IMR-90 (cell line): ENCODE results near the gene WRAP73. TPM values are rescaled to one million over a fixed set of nuclear protein-coding genes. Genes with fewer than 3 reads are reported as not detected.

ENCODE experiments used
- ATAC-seq: fragments of 200-7000 bp; cut with Tn5 transposase; 2 replicates; pipeline ENCODE4 v1.9.1; 2020; ENCODE audit warnings: low read depth, mild to moderate bottlenecking, moderate library complexity
- BruUV-seq: library from RNA; stranded (reverse); fragments of 400-500 nt; replicated peaks from 2 replicates; lab custom pipeline; 2021; lab: Mats Ljungman, UMichigan
- CTCF ChIA-PET: fragments of 300-600 bp; formaldehyde crosslinking; extraction: SDS; loops from one replicate; lab custom pipeline; 2021; ENCODE audit warnings: antibody characterized with exemption; lab: Yijun Ruan, JAX
- POLR2A ChIA-PET: fragments of 300-600 bp; sonication (Branson Sonifier 250); formaldehyde crosslinking; loops from one replicate; lab custom pipeline; 2022; ENCODE audit warnings: antibody characterized with exemption; ENCODE audit not compliant: unreplicated experiment; lab: Charles Lee
- DNase-seq: peaks from one replicate; pipeline ENCODE4 v3.0.0; 2013
- H2AFZ ChIP-seq: replicated peaks from 2 replicates; pipeline ENCODE3; 2013; ENCODE audit warnings: low read length, mild to moderate bottlenecking; ENCODE audit not compliant: poor library complexity
- H2AK5ac ChIP-seq: 2 replicates; pipeline ENCODE4 v1.6.1; 2013; ENCODE audit warnings: low read depth, low read length, inconsistent platforms
- H2AK9ac ChIP-seq: replicated peaks from 2 replicates; pipeline ENCODE3; 2013; ENCODE audit warnings: mild to moderate bottlenecking, low read depth, low read length, moderate library complexity; ENCODE audit not compliant: poor library complexity
- H2BK120ac ChIP-seq: 2 replicates; pipeline ENCODE4 v1.6.1; 2013; ENCODE audit warnings: low read depth, low read length, inconsistent platforms
- H2BK15ac ChIP-seq: 3 replicates; pipeline ENCODE4 v1.6.1; 2013; ENCODE audit warnings: low read depth, low read length, inconsistent platforms
- H2BK20ac ChIP-seq: 2 replicates; pipeline ENCODE4 v1.6.1; 2013; ENCODE audit warnings: low read depth, mild to moderate bottlenecking, inconsistent platforms, low read length, moderate library complexity
- H2BK5ac ChIP-seq: 2 replicates; pipeline ENCODE4 v1.6.1; 2013; ENCODE audit warnings: mild to moderate bottlenecking, low read depth, low read length, inconsistent platforms; ENCODE audit not compliant: poor library complexity, severe bottlenecking
- H3K14ac ChIP-seq: replicated peaks from 2 replicates; pipeline ENCODE4 v1.6.1; 2013; ENCODE audit warnings: low read depth, low read length, inconsistent platforms
- H3K18ac ChIP-seq: 2 replicates; pipeline ENCODE4 v1.6.1; 2013; ENCODE audit warnings: low read depth, low read length, control low read depth
- H3K23ac ChIP-seq: 2 replicates; pipeline ENCODE4 v1.6.1; 2013; ENCODE audit warnings: low read depth, low read length, inconsistent platforms
- H3K27ac ChIP-seq: 2 replicates; pipeline ENCODE4 v1.5.1; 2013; ENCODE audit warnings: mild to moderate bottlenecking, control low read depth, low read length; ENCODE audit not compliant: insufficient read depth
- H3K27me3 ChIP-seq: 2 replicates; pipeline ENCODE4 v1.6.1; 2013; ENCODE audit warnings: low read length; ENCODE audit not compliant: control insufficient read depth, insufficient read depth
- H3K36me3 ChIP-seq: 2 replicates; pipeline ENCODE4 v1.6.1; 2013; ENCODE audit warnings: low read length, mixed read lengths; ENCODE audit not compliant: control insufficient read depth, insufficient read depth
- H3K4ac ChIP-seq: 2 replicates; pipeline ENCODE4 v1.6.1; 2013; ENCODE audit warnings: low read depth, low read length, inconsistent platforms
- H3K4me1 ChIP-seq: 2 replicates; pipeline ENCODE4 v1.6.1; 2013; ENCODE audit warnings: low read length, mixed read lengths; ENCODE audit not compliant: control insufficient read depth, insufficient read depth
- H3K4me2 ChIP-seq: 2 replicates; pipeline ENCODE4 v1.6.1; 2013; ENCODE audit warnings: low read depth, mild to moderate bottlenecking, control low read depth, low read length, moderate library complexity
- H3K4me3 ChIP-seq: 2 replicates; pipeline ENCODE4 v1.5.1; 2013; ENCODE audit warnings: low read depth, mild to moderate bottlenecking, control low read depth, low read length, moderate library complexity; ENCODE audit not compliant: insufficient read depth
- H3K56ac ChIP-seq: 2 replicates; pipeline ENCODE4 v1.6.1; 2013; ENCODE audit warnings: low read length, inconsistent platforms; ENCODE audit not compliant: insufficient read depth; ENCODE audit errors: extremely low read depth
- H3K79me1 ChIP-seq, 2 experiments: 2 replicates each; pipeline ENCODE4 v1.6.1; 2013; ENCODE audit warnings: low read length in 2 of 2, inconsistent platforms in 1 of 2, low read depth in 1 of 2
- H3K9ac ChIP-seq: 2 replicates; pipeline ENCODE4 v1.6.1; 2013; ENCODE audit warnings: low read depth, low read length, control low read depth
- H3K9me1 ChIP-seq: 2 replicates; pipeline ENCODE4 v1.6.1; 2013; ENCODE audit warnings: low read length, inconsistent platforms; ENCODE audit not compliant: insufficient read depth
- H3K9me3 ChIP-seq: 2 replicates; pipeline ENCODE4 v1.6.1; 2013; ENCODE audit warnings: low read length; ENCODE audit not compliant: control insufficient read depth, insufficient read depth
- H4K20me1 ChIP-seq: 2 replicates; pipeline ENCODE4 v1.6.1; 2013; ENCODE audit warnings: low read length, inconsistent platforms; ENCODE audit not compliant: insufficient read depth
- H4K5ac ChIP-seq: 2 replicates; pipeline ENCODE4 v1.6.1; 2013; ENCODE audit warnings: mild to moderate bottlenecking, low read depth, low read length, control low read depth
- H4K8ac ChIP-seq, 2 experiments: 2 replicates each; pipeline ENCODE4 v1.6.1; 2013; ENCODE audit warnings: low read depth in 2 of 2, low read length in 2 of 2, control low read depth in 1 of 2, inconsistent platforms in 1 of 2
- H4K91ac ChIP-seq: 2 replicates; pipeline ENCODE4 v1.6.1; 2013; ENCODE audit warnings: low read depth, low read length, inconsistent platforms; ENCODE audit not compliant: insufficient read depth
- BHLHE40 ChIP-seq: fragments of 150-350 bp; IDR thresholded peaks from 2 replicates; pipeline ENCODE4 v1.6.1; 2016; ENCODE audit warnings: mild to moderate bottlenecking, low read depth, low read length
- CEBPB ChIP-seq: IDR thresholded peaks from 2 replicates; pipeline ENCODE4 v1.6.1; 2012; ENCODE audit warnings: low read depth, low read length, improper control_type of control experiment
- CHD1 ChIP-seq: IDR thresholded peaks from 2 replicates; pipeline ENCODE4 v1.6.1; 2012; ENCODE audit warnings: low read depth, low read length, improper control_type of control experiment
- FOS ChIP-seq: fragments of 150-350 bp; IDR thresholded peaks from 2 replicates; pipeline ENCODE4 v1.6.1; 2016; ENCODE audit warnings: low read depth, low read length
- MAFK ChIP-seq: IDR thresholded peaks from 2 replicates; pipeline ENCODE4 v1.6.1; 2012; ENCODE audit warnings: low read depth, low read length, improper control_type of control experiment
- MAZ ChIP-seq: IDR thresholded peaks from 2 replicates; pipeline ENCODE4 v1.6.1; 2012; ENCODE audit warnings: low read depth, mild to moderate bottlenecking, low read length, improper control_type of control experiment, moderate library complexity, borderline replicate concordance
- MXI1 ChIP-seq: IDR thresholded peaks from 2 replicates; pipeline ENCODE4 v1.6.1; 2012; ENCODE audit warnings: low read depth, mild to moderate bottlenecking, low read length, moderate library complexity, borderline replicate concordance
- NFE2L2 ChIP-seq: fragments of 150-350 bp; IDR thresholded peaks from 2 replicates; pipeline ENCODE4 v1.6.1; 2016; ENCODE audit warnings: low read depth, mild to moderate bottlenecking, low read length
- POLR2A ChIP-seq: IDR thresholded peaks from 2 replicates; pipeline ENCODE4 v1.6.1; 2012; ENCODE audit warnings: mild to moderate bottlenecking, low read depth, low read length
- RAD21 ChIP-seq: IDR thresholded peaks from 2 replicates; pipeline ENCODE4 v1.6.1; 2012; ENCODE audit warnings: low read length, improper control_type of control experiment
- RCOR1 ChIP-seq: IDR thresholded peaks from 2 replicates; pipeline ENCODE4 v1.6.1; 2012; ENCODE audit warnings: mild to moderate bottlenecking, low read length, improper control_type of control experiment; ENCODE audit not compliant: insufficient replicate concordance
- RFX5 ChIP-seq: IDR thresholded peaks from 2 replicates; pipeline ENCODE4 v1.8.0; 2012; ENCODE audit warnings: low read depth, mild to moderate bottlenecking, low read length, moderate library complexity
- SMC3 ChIP-seq: fragments of 150-350 bp; IDR thresholded peaks from 2 replicates; pipeline ENCODE4 v1.6.1; 2016; ENCODE audit warnings: low read depth, mild to moderate bottlenecking, antibody characterized with exemption, low read length, moderate library complexity
- USF2 ChIP-seq: fragments of 150-350 bp; IDR thresholded peaks from 2 replicates; pipeline ENCODE4 v1.6.1; 2017; ENCODE audit warnings: mild to moderate bottlenecking, antibody characterized with exemption, low read length, low read depth
- WGBS, 2 experiments: methylation state at CpG; one replicate each; pipeline versions ENCODE4 v1.1.5 to v1.1.7; 2013; ENCODE audit warnings: missing lambda C conversion rate in 2 of 2; ENCODE audit not compliant: insufficient read length in 1 of 2; ENCODE audit errors: extremely low coverage in 2 of 2; 5-methylcytosine and 5-hydroxymethylcytosine counted together
- dilution Hi-C: fragments of 300-500 bp; cut with HindIII; formaldehyde crosslinking; loops from one replicate; pipeline ENCODE4 v1.14.3; 2018; ENCODE audit warnings: low sequenced_read_pairs; ENCODE audit not compliant: unreplicated experiment
- in situ Hi-C: fragments of 300-500 bp; cut with MboI; formaldehyde crosslinking; loops from 3 replicates; pipeline ENCODE4 v1.14.3; 2019; ENCODE audit warnings: low sequenced_read_pairs, inconsistent platforms, mixed read lengths
- intact Hi-C: fragments of 100-400 bp; cut with micrococcal nuclease; formaldehyde crosslinking; loops from 2 replicates; pipeline ENCODE4 v1.10.0; 2022
- polyA plus RNA-seq, 3 experiments: library from polyadenylated mRNA; depleted of rRNA; stranded (reverse); fragments of >200 nt; gene quantifications; 2 replicates each; pipeline ENCODE4 v1.2.3, GENCODE V29; 2012; ENCODE audit warnings: low replicate concordance in 1 of 3
- total RNA-seq: library from RNA; depleted of rRNA; stranded (reverse); fragments of >200 nt; gene quantifications from 2 replicates; pipeline ENCODE4 v1.2.3, GENCODE V29; 2012
- TF ChIP-seq, protein P1 (sequence below): fragments of 150-350 bp; IDR thresholded peaks from 2 replicates; pipeline ENCODE4 v1.6.1; 2016; ENCODE audit warnings: low read depth, mild to moderate bottlenecking, low read length, moderate library complexity, borderline replicate concordance
- TF ChIP-seq, protein P2 (sequence below): conservative IDR thresholded peaks from 2 replicates; pipeline ENCODE4 v1.5.1; 2012; ENCODE audit warnings: mild to moderate bottlenecking, low read depth, low read length, improper control_type of control experiment

The WRAP73 gene
- total and polyA plus RNA-seq, 2 of the 4 experiments (the other 2 are of a cell fraction), result 10.8 to 23.6 TPM

GRCh38 chr1:3680488-3681230 lies 30.8 kb upstream of the WRAP73 start:
- no peak overlapping the region for H3K4me2 ChIP-seq
- POLR2A ChIA-PET, result no interaction called here
- H3K9ac ChIP-seq, result no peak overlapping the region
- ATAC-seq (no peak), DNase-seq (no peak)
- in situ Hi-C loops, result no loop called here
- no TSS peak for BruUV-seq
- no peaks in the 10 kb centered on the region for H4K20me1 ChIP-seq
- no peak overlapping the region for H4K91ac ChIP-seq
- H3K14ac ChIP-seq, result no peak overlapping the region
- no peak overlapping the region for H3K23ac ChIP-seq
- H2AFZ ChIP-seq, result no peak overlapping the region
- H3K36me3 ChIP-seq, result no peaks in the 10 kb centered on the region
- H2BK15ac ChIP-seq, result no peak overlapping the region
- H3K56ac ChIP-seq, result no peak overlapping the region
- H4K5ac ChIP-seq, result no peak overlapping the region
- no peak overlapping the region for H2BK5ac ChIP-seq
- H2BK120ac ChIP-seq, result no peak overlapping the region
- H3K4me1 ChIP-seq, result no peaks in the 10 kb centered on the region
- 53% methylated on average over 3 of the region's 20 CpGs; no CpG with 5 or more reads in 1 of the 2 experiments for WGBS, 2 experiments
- peaks cover 9% of the 10 kb centered on the region; the same call in 1 of the 2 replicates for H3K27me3 ChIP-seq
- no peak overlapping the region for H3K4ac ChIP-seq
- TF ChIP-seq SMC3, result no peak
- TF ChIP-seq USF2, result no peak
- no peak for TF ChIP-seq FOS
- no peak for TF ChIP-seq POLR2A
- no peak for TF ChIP-seq RAD21
- no peak for TF ChIP-seq BHLHE40
- no peak for TF ChIP-seq CHD1
- TF ChIP-seq, protein P1, sequence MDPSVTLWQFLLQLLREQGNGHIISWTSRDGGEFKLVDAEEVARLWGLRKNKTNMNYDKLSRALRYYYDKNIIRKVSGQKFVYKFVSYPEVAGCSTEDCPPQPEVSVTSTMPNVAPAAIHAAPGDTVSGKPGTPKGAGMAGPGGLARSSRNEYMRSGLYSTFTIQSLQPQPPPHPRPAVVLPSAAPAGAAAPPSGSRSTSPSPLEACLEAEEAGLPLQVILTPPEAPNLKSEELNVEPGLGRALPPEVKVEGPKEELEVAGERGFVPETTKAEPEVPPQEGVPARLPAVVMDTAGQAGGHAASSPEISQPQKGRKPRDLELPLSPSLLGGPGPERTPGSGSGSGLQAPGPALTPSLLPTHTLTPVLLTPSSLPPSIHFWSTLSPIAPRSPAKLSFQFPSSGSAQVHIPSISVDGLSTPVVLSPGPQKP, result no peak
- TF ChIP-seq MAZ, result no peak
- TF ChIP-seq RCOR1, result no peak
- no peak for TF ChIP-seq CEBPB
- TF ChIP-seq, protein P2, sequence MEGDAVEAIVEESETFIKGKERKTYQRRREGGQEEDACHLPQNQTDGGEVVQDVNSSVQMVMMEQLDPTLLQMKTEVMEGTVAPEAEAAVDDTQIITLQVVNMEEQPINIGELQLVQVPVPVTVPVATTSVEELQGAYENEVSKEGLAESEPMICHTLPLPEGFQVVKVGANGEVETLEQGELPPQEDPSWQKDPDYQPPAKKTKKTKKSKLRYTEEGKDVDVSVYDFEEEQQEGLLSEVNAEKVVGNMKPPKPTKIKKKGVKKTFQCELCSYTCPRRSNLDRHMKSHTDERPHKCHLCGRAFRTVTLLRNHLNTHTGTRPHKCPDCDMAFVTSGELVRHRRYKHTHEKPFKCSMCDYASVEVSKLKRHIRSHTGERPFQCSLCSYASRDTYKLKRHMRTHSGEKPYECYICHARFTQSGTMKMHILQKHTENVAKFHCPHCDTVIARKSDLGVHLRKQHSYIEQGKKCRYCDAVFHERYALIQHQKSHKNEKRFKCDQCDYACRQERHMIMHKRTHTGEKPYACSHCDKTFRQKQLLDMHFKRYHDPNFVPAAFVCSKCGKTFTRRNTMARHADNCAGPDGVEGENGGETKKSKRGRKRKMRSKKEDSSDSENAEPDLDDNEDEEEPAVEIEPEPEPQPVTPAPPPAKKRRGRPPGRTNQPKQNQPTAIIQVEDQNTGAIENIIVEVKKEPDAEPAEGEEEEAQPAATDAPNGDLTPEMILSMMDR, result no peak
- TF ChIP-seq NFE2L2, result no peak
- TF ChIP-seq MXI1, result no peak
- TF ChIP-seq MAFK, result no peak
- TF ChIP-seq RFX5, result no peak
- no peak overlapping the region for H3K18ac ChIP-seq
- no peaks in the 10 kb centered on the region for H3K9me3 ChIP-seq
- no peak overlapping the region for H3K4me3 ChIP-seq
- H3K27ac ChIP-seq, result no peak overlapping the region
- H2AK9ac ChIP-seq, result no peak overlapping the region
- CTCF ChIA-PET, result no interaction called here
- H3K9me1 ChIP-seq, result no peaks in the 10 kb centered on the region
- intact Hi-C loops, result no loop called here
- H3K79me1 ChIP-seq, result no peaks in the 10 kb centered on the region
- H4K8ac ChIP-seq, result no peak overlapping the region
- H2AK5ac ChIP-seq, result no peak overlapping the region
- dilution Hi-C loops, result no loop called here
- no peak overlapping the region for H2BK20ac ChIP-seq
